HG03432 (cell line): Measurements from ENCODE around the gene COX6A2.

Source experiments
- ATAC-seq: cut with Tn5 transposase; IDR thresholded peaks from one replicate; pipeline ENCODE4 v1.9.1; 2021; ENCODE audit warnings: mild to moderate bottlenecking, moderate library complexity; ENCODE audit not compliant: unreplicated experiment

COX6A2 gene

DNA sequence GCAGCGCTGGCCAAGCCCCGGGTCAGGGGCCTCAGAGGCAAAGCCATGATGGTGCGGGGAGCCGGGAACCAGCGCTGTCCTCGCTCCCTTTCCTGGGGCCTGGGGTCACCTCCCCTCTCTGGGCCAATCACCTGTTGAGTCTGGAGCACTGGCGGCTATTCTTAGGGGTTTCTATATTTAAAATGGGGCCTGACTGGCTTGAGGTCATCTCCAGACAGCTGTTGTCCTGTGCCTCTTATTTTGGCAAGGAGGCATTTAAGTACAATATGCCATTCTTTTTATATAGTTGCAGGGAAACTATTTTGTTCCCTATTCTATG lies at the start of gene COX6A2:
Gene COX6A2 (minus strand): TSS at position 82 of the 319 bp plus-strand sequence. CDS start 35 bp downstream, at position 47.
- ATAC-seq: no peak

DNA sequence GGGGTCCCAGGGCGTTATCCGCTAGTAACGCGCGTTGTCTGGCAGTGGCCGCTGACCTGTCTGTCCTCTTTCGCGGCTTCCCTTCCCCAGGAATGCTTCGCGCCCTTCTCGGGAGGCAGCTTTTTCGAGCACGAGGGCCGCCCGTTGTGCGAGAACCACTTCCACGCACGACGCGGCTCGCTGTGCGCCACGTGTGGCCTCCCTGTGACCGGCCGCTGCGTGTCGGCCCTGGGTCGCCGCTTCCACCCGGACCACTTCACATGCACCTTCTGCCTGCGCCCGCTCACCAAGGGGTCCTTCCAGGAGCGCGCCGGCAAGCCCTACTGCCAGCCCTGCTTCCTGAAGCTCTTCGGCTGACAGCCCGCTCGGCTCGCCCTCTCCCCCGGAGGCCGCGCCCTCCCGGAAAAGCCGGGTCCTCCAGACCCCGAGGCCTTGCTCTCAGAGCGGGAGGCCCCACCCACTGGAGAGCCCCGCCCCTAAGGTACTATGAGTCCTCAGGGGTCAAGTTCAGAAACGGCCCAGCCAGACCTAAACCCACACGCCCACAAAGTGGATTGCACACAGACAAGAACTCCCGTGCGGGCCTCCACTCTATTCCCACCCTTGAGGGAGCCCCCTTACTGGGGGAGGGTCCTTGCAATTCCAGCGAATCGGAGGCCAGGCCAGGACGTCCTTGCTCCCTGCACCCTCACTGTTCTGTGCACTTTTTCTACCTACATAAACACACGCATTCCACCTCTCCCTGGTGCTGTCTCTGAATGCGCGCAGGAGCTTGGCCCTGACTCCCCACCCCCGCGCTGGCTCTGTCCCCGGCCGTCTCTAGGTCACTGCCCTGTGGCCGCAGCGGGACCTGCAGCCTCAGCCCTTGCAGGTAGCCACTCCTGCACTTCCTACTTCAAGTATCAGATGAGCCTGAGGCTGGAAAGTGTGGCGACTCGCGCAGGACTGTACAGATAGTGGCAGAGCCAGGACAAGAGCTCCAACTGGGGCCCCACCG lies 49.4 kb upstream of the COX6A2 start:
- peak; percentile 41 for ATAC-seq

DNA sequence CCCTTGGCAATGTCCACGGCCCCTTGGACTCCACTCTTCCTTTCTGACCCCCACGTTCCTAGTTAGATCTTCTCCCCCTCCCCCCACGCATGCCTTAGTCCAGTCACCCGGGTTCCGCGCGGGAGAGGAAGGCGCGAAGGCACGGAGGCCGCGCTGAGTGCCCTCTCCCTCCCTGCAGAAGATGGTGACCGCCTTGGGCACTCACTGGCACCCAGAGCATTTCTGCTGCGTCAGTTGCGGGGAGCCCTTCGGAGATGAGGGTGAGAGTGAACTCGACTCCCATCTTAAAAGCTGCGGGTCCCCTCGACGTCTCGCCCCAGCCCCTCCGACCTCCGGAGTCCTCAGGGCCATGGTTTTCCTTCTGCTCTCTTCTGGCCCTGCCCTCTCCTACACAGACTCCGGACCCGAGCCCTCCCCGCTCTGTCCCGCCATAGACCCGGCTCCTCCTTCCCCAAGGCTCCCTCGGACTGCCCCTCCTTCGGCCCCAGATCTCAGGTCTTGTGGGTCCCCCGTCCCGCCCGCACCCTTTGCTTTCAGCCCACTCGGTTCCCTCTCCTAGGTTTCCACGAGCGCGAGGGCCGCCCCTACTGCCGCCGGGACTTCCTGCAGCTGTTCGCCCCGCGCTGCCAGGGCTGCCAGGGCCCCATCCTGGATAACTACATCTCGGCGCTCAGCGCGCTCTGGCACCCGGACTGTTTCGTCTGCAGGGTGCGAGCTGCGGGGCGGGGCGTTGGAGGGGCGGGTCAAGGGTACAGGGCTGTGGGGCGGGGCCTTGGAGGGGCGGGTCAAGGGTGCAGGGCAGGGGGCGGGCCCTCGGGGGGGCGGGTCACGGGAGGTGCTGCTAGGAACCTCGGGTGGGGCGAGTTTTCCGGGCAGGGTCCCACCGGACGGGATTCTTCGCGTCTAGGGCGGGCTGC lies 48.4 kb upstream of the COX6A2 start:
- ATAC-seq: peak; percentile 72

- no peak for ATAC-seq
These were observed 47.8 kb upstream of the COX6A2 start for GRCh38 chr16:31475946-31476302.

GRCh38 chr16:31474773-31475738 lies 46.9 kb upstream of the COX6A2 start:
- ATAC-seq: no peak

GRCh38 chr16:31474173-31474714 lies 46.1 kb upstream of the COX6A2 start:
- ATAC-seq: no peak

- no peak for ATAC-seq
These were observed 45.3 kb upstream of the COX6A2 start for GRCh38 chr16:31473264-31473984.

DNA sequence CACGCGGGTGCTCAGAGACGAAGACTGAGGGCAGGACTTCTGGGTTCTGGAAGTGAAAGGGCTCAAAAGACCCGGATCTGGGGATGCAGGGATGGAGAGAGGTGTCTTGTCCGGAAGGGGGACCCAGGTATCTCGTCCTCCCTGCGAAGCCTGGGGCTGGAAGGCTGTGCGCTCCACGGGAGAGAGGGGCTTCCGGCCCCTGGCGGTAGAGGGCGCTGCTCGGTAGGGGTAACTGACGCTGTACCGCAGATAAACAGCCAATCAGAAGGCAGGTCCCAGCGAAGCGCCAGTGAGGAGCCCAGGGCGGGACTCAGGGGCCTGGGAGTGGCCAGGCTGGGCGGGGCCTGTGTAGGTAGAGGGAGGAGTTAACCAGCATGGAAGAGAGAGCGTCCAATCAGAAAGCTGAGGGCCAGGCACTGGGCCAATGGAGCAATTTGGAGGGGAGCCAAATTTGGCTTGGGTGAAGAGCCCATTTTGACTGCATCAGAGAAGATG lies 44.6 kb upstream of the COX6A2 start:
- no peak for ATAC-seq

DNA sequence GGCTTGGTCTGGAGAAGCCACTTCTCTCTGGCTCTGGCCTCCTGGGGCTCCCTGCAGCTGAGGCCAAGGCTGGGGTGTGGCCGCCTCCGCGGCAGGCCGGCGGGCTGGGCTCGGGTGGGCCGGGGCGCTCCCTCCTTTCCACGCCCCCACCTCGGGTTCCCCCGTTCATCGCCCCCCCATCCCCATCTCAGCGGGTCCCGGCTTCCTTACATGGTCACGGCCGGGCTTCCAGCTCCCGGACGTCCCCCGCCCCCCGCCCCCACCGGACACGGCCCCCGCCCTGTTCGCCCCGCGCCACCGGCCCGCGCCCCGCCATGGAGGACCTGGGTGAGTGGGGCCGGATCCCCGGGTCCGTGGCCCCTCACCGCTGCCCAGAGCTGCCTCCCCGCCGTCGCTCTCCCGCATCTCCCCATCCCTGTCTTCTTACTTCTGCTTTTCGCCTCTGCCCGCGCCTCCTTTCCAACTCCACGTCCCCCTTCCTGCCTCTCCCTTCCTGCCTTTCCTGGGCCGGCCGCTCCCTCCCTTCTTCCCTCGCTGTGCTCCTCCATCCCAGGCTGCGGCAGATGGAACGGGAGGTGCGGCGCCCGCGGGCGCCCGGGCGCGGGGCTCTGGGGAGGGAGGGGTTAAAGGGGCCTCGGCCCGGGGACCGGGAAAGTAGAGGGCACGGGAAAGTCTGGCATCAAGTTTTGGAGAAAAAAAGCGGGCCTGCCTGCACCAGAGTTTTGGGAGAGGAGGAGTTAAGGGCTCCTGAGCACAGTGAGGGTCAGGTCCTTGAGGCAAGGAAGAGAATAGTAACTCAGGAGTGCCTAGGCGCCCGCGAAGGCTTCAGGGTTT lies 43.9 kb upstream of the COX6A2 start, which contains the start of gene TGFB1I1:
Gene TGFB1I1 (plus strand): TSS at position 278 of the 834 bp plus-strand sequence. CDS start 37 bp downstream, at position 315.
- no peak for ATAC-seq

GRCh38 chr16:31471241-31471874 lies 43.2 kb upstream of the COX6A2 start:
- no peak for ATAC-seq

GRCh38 chr16:31470615-31471014 lies 42.5 kb upstream of the COX6A2 start:
- no peak for ATAC-seq

- ATAC-seq: no peak
These were observed 39.7 kb upstream of the COX6A2 start for GRCh38 chr16:31467858-31468257.

DNA sequence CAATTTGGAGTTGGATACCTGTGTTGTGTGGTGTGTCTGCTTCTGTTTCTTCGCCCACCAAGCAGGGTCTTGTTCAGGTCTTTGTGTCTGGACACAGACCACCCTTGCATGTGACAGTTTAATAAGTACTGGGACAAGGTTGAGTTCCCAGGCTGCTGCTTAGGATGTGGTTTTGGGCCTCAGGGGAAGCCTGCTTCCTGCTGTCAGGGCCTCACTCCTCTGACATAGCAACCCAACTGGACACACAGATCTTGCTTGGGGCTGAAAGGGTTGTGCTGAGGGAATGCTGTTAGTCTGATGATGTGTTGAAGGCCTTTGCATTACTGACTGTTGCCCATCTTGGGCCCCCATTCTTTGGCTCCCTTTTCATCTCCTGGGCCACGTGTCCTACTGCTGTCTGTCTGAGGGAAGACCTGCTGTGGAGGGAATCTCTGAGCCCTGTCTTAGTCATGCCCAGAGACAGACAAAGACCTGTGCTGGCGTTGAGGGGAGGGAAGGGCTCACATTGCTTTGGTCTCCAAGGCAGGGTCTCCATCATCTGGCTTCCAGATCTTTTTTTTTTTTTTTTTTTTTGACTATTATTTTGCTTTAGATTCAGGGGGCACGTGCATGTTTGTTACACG lies 39.1 kb upstream of the COX6A2 start:
- ATAC-seq: peak; percentile 54

- no peak for ATAC-seq
These were observed 38.3 kb upstream of the COX6A2 start for GRCh38 chr16:31466381-31466841.

GRCh38 chr16:31465788-31466370 lies 37.7 kb upstream of the COX6A2 start:
- no peak for ATAC-seq

DNA sequence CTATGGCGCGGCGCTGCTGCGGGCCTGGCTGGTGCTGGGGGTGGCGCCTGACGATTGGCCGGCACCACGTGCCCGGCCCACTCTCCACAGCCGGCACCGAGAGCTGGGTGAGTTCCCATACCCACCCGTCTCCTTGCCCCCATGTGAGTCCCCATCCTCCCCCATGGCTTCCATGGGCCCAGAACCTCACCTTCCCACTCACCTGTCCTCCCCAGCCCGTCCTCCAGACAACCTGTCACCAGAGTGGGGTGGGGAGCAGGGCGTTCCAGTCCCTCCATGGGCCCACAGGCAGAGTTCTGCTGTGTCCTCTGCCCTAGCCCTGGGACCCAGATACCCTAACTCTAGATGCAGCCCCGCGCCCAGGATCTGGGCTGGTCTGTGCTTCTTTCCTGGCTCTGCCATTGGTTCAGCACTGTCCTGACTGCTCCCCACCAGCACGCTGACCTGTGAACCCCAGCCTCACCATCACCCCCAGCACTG lies 36.7 kb upstream of the COX6A2 start:
- no peak for ATAC-seq

DNA sequence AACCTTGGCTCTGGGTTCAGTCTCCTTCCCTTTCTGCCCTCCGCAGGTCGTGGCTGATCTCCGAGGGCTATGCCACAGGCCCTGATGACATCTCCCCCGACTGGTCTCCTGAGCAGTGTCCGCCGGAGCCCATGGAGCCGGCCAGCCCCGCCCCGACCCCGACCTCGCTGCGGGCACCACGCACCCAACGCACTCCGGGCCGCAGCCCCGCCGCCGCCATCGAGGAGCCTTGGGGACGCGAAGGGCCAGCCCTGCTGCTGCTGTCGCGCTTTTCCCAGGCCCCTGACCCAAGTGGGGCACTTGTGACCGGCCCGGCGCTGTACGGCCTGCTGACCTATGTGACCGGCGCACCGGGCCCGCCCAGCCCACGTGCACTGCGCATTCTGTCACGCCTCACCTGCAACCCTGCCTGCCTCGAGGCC lies 36.2 kb upstream of the COX6A2 start:
- no peak for ATAC-seq
